Astrocyte of the spinal cord (primary cell): Measurements from ENCODE around the gene KMT2D.
A peak's percentile ranks its signal among the peaks of the same experiment; 100 is the strongest.

ENCODE experiments used
- DNase-seq: peaks from one replicate; pipeline ENCODE4 v3.0.0; 2011; ENCODE audit warnings: low read depth, low spot score
- H3K4me3 ChIP-seq: 2 replicates; pipeline ENCODE4 v1.5.1; 2011; ENCODE audit warnings: low read depth, mild to moderate bottlenecking, low read length, moderate library complexity
- CTCF ChIP-seq: IDR thresholded peaks from 2 replicates; pipeline ENCODE4 v1.5.1; 2012; ENCODE audit warnings: low read depth, mild to moderate bottlenecking, low read length, inconsistent platforms
- in situ Hi-C: cut with HindIII; loops from 2 replicates; pipeline ENCODE4 v1.10.0; 2017; ENCODE audit warnings: low sequenced_read_pairs

Gene KMT2D

DNA sequence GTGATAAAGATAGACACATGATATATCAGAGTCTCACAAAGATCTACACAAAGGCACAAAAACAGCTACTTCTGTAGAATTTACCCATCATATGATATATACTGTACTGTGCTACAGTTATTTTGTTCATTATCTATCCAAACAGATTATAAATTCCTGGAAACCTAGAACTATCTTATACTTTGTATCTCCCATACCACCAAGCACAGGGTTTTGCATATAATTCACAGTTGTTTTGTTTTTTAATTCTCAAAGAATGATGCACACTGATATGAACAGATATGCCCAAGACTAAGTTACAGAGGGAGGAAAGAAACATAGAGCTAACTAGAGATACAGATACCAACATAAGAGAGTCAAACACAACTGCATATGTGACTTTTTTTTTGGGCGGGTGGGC is 45.4 kb downstream of the KMT2D start:
- no peak overlapping the region for H3K4me3 ChIP-seq
- DNase-seq: no peak
- in situ Hi-C loops: no loop called here
- TF ChIP-seq CTCF: no peak

GRCh38 chr12:49014547-49014946 is 46.0 kb downstream of the KMT2D start:
- DNase-seq: peak; percentile 9
- in situ Hi-C loops: no loop called here
- TF ChIP-seq CTCF: peak; percentile 37
- no peak overlapping the region for H3K4me3 ChIP-seq

GRCh38 chr12:49013428-49013827 is 47.2 kb downstream of the KMT2D start:
- in situ Hi-C loops: no loop called here
- no peak for TF ChIP-seq CTCF
- no peak overlapping the region for H3K4me3 ChIP-seq
- no peak for DNase-seq

- no peak for DNase-seq
- in situ Hi-C loops: no loop called here
- no peak for TF ChIP-seq CTCF
- no peak overlapping the region for H3K4me3 ChIP-seq
These were observed 47.9 kb downstream of the KMT2D start for GRCh38 chr12:49012739-49013138.
